ENCODE measurements around the gene KCNAB1.
"Not testable (repeated sequence)": the region's sequence is repeated elsewhere in the genome, so short reads cannot be mapped to it uniquely, and the experiment has no call there.

The KCNAB1 gene

DNA sequence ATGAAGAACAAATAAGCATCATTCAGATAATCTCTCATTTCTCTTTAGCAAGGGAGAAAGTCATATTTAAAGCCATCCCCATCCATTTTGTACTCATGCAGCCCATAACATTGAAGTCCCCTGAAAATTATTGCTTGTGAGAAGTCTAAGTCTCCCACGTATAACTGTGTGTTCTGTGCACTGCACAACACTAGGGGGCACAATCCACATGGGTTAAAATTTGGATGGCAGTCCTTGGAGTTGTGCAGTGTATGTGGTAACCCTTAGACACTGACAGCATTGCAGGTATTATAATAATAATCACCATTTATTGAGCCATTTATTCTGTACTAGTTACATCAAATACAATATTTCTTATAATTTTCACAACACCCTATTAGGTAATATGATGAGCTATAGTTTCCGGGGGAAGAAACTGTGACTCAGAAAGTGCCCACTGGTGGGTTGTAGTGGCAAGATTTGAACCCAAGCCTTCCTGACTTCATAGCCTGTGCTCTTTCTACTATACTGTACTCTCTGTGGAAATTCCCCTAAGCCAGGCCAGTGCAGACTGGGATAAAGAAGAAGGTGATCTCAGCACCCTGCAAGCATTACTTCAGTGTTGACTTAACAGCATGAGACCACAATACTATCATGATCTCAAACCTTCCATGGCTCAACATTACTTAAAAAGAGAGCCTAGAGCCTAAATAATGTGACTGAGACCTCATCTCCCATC is 15.7 kb downstream of the KCNAB1 start:
- no peak overlapping the region for H3K4me3 ChIP-seq (ENCODE audit: insufficient read depth, low read depth, low read length, poor library complexity, severe bottlenecking)
- no peaks in the 10 kb centered on the region for H3K4me1 ChIP-seq (ENCODE audit: control insufficient read depth, insufficient read depth, low read length, poor library complexity, severe bottlenecking)
- DNase-seq: no peak
- H3K9me3 ChIP-seq (ENCODE audit: control insufficient read depth, low read length): no peaks in the 10 kb centered on the region
- peaks cover 4% of the 10 kb centered on the region for H3K27me3 ChIP-seq (replicated peaks; ENCODE audit: control insufficient read depth, insufficient read depth, low read length, poor library complexity, severe bottlenecking)
- no peaks in the 10 kb centered on the region for H3K36me3 ChIP-seq (ENCODE audit: control insufficient read depth, insufficient read depth, low read length)
- H3K27ac ChIP-seq (ENCODE audit: insufficient read depth, low read length, poor library complexity, severe bottlenecking): no peak overlapping the region

DNA sequence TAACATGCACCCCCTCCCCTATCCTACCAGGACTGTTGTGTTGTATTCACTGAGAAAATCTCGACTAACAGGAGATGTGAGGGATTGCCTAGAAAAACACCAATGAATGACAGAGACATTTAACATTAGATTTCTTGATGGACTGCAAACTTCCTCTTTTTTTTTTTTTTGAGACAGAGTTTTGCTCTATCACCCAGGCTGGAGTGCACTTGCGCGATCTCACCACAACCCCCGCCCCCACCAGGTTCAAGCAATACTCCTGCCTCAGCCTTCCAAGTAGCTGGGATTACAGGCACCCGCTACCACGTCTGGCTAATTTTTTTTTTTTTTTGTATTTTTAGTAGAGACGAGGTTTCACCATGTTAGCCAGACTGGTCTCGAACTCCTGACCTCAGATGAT is 17.0 kb downstream of the KCNAB1 start:
- H3K36me3 ChIP-seq (ENCODE audit: control insufficient read depth, insufficient read depth, low read length); H3K4me1 ChIP-seq (ENCODE audit: control insufficient read depth, insufficient read depth, low read length, poor library complexity, severe bottlenecking); H3K9me3 ChIP-seq (ENCODE audit: control insufficient read depth, low read length); H3K27ac ChIP-seq (ENCODE audit: insufficient read depth, low read length, poor library complexity, severe bottlenecking); DNase-seq; H3K4me3 ChIP-seq (ENCODE audit: insufficient read depth, low read depth, low read length, poor library complexity, severe bottlenecking); H3K27me3 ChIP-seq (replicated peaks; ENCODE audit: control insufficient read depth, insufficient read depth, low read length, poor library complexity, severe bottlenecking): not testable (repeated sequence)

DNA sequence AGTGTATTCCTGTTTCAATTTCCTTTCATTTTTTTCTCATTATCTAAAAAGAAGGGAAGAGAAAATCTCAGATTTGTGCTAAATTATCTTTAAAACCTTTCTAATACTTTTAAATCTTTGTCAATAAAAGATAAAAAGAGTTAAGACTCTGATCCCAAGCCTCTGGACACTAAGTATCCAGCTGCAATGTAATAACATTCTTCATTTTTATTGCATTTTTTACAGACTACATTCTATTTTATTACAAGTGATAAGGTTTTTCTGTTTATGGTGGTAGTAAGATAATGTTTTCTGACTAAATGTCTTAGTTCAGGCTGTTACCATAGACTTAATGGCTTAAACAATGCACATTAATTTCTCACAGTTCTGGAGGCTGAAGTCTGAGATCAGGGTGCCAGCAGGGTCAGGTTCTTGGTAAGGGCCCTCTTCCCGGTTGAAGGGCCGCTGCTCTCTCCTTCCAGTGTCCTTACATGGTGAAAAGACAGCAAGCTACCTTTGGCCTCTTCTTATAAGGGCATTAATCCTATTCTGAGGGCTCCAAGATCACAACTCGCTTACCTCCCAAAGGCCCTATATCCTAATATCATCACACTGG is 19.7 kb downstream of the KCNAB1 start:
- no peaks in the 10 kb centered on the region for H3K36me3 ChIP-seq (ENCODE audit: control insufficient read depth, insufficient read depth, low read length)
- no peak for DNase-seq
- no peak overlapping the region for H3K4me3 ChIP-seq (ENCODE audit: insufficient read depth, low read depth, low read length, poor library complexity, severe bottlenecking)
- H3K27ac ChIP-seq (ENCODE audit: insufficient read depth, low read length, poor library complexity, severe bottlenecking): no peak overlapping the region
- H3K9me3 ChIP-seq (ENCODE audit: control insufficient read depth, low read length): no peaks in the 10 kb centered on the region
- H3K4me1 ChIP-seq (ENCODE audit: control insufficient read depth, insufficient read depth, low read length, poor library complexity, severe bottlenecking): no peaks in the 10 kb centered on the region
- peaks cover 4% of the 10 kb centered on the region for H3K27me3 ChIP-seq (replicated peaks; ENCODE audit: control insufficient read depth, insufficient read depth, low read length, poor library complexity, severe bottlenecking)

DNA sequence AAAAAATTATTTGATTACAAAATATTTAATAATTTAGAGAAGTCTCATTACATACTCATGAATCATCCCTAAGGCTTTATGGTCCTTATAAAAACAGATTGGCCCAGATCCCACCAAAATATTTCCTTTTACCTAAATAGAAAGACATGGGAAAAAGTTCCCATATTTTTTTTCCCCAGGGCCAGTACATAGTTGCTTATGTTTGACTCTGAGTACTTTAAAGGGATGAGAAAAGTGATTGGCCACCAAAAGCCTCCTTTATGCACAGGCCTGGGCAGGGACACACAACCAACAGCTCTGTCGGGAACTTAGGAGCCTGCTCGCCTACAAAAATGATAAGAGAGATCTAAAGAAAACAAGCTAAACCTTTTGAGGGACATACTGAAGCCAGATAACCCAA is 22.3 kb downstream of the KCNAB1 start:
- H3K9me3 ChIP-seq (ENCODE audit: control insufficient read depth, low read length): no peaks in the 10 kb centered on the region
- H3K36me3 ChIP-seq (ENCODE audit: control insufficient read depth, insufficient read depth, low read length): no peaks in the 10 kb centered on the region
- no peak for DNase-seq
- H3K27ac ChIP-seq (ENCODE audit: insufficient read depth, low read length, poor library complexity, severe bottlenecking): no peak overlapping the region
- no peaks in the 10 kb centered on the region for H3K4me1 ChIP-seq (ENCODE audit: control insufficient read depth, insufficient read depth, low read length, poor library complexity, severe bottlenecking)
- H3K4me3 ChIP-seq (ENCODE audit: insufficient read depth, low read depth, low read length, poor library complexity, severe bottlenecking): no peak overlapping the region
- H3K27me3 ChIP-seq (replicated peaks; ENCODE audit: control insufficient read depth, insufficient read depth, low read length, poor library complexity, severe bottlenecking): peaks cover 4% of the 10 kb centered on the region

DNA sequence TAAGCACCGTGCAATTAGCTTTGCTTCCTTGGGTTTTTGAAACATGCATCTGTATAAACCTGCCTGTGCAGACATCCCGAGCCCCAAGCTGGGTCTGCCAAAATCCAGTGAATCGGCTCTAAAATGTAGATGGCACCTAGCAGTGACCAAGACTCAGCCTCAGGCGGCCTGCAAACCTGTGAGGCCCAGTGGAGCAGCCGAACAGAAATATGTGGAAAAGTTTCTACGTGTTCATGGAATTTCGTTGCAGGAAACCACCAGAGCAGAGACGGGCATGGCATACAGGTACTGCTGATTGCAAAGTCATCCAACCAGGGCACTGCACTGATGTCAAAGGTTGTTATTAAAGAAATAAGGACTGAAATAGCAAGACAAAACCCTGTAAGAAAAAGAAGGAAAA is 22.8 kb downstream of the KCNAB1 start:
- Histone ChIP-seq H3K9me3 (ENCODE audit: control insufficient read depth, low read length) (no peaks in the 10 kb centered on the region), H3K36me3 (ENCODE audit: control insufficient read depth, insufficient read depth, low read length) (no peaks in the 10 kb centered on the region), H3K4me3 (ENCODE audit: insufficient read depth, low read depth, low read length, poor library complexity, severe bottlenecking) (no peak overlapping the region), H3K27ac (ENCODE audit: insufficient read depth, low read length, poor library complexity, severe bottlenecking) (no peak overlapping the region), H3K27me3 (replicated peaks; ENCODE audit: control insufficient read depth, insufficient read depth, low read length, poor library complexity, severe bottlenecking) (peaks cover 4% of the 10 kb centered on the region), H3K4me1 (ENCODE audit: control insufficient read depth, insufficient read depth, low read length, poor library complexity, severe bottlenecking) (no peaks in the 10 kb centered on the region)
- DNase-seq: no peak

DNA sequence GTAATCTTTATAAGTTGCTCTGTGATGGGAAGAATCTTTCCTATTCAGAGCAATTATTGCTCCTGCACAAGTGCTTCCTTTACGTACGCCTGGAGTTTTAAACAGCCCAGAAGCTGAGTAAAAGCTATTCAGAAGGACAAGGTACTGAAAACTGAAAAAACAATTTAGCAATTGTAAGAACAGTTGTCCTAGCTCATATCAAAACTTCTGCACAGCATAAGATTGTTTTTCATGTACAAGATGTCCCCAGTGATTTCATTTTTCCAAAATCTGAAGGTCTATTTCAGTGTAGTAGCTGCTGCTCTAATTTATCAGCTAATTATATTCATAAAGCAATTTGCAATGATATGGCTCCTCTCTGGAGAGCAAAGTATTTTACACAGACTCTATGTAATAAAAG is 23.7 kb downstream of the KCNAB1 start:
- Histone ChIP-seq H3K4me3 (ENCODE audit: insufficient read depth, low read depth, low read length, poor library complexity, severe bottlenecking) (no peak overlapping the region), H3K36me3 (ENCODE audit: control insufficient read depth, insufficient read depth, low read length) (no peaks in the 10 kb centered on the region), H3K27me3 (replicated peaks; ENCODE audit: control insufficient read depth, insufficient read depth, low read length, poor library complexity, severe bottlenecking) (peaks cover 4% of the 10 kb centered on the region), H3K9me3 (ENCODE audit: control insufficient read depth, low read length) (no peaks in the 10 kb centered on the region), H3K4me1 (ENCODE audit: control insufficient read depth, insufficient read depth, low read length, poor library complexity, severe bottlenecking) (no peaks in the 10 kb centered on the region), H3K27ac (ENCODE audit: insufficient read depth, low read length, poor library complexity, severe bottlenecking) (no peak overlapping the region)
- no peak for DNase-seq

DNA sequence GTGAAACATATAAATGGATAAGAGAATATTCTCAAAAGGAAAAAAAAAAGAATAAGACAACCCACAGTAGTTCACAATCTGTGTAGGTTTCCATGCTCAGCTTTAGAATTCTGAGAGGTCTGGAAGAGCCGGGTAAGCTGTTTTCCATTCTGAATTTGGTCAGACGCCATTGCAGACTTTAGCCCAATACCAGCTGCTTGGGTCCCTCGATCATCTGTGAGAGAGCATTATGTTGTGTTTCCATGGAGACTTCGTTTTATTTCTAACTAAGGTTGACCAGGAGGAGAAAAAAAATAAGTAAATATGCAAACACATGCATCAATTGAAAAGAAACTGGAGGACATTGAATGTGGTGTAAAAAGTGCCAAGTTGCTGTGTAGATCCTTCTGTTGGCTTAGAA is 25.5 kb downstream of the KCNAB1 start:
- Histone ChIP-seq H3K27ac (ENCODE audit: insufficient read depth, low read length, poor library complexity, severe bottlenecking) (no peak overlapping the region), H3K4me1 (ENCODE audit: control insufficient read depth, insufficient read depth, low read length, poor library complexity, severe bottlenecking) (no peaks in the 10 kb centered on the region), H3K27me3 (replicated peaks; ENCODE audit: control insufficient read depth, insufficient read depth, low read length, poor library complexity, severe bottlenecking) (no peaks in the 10 kb centered on the region), H3K4me3 (ENCODE audit: insufficient read depth, low read depth, low read length, poor library complexity, severe bottlenecking) (no peak overlapping the region), H3K9me3 (ENCODE audit: control insufficient read depth, low read length) (no peaks in the 10 kb centered on the region), H3K36me3 (ENCODE audit: control insufficient read depth, insufficient read depth, low read length) (no peaks in the 10 kb centered on the region)
- DNase-seq: no peak

DNA sequence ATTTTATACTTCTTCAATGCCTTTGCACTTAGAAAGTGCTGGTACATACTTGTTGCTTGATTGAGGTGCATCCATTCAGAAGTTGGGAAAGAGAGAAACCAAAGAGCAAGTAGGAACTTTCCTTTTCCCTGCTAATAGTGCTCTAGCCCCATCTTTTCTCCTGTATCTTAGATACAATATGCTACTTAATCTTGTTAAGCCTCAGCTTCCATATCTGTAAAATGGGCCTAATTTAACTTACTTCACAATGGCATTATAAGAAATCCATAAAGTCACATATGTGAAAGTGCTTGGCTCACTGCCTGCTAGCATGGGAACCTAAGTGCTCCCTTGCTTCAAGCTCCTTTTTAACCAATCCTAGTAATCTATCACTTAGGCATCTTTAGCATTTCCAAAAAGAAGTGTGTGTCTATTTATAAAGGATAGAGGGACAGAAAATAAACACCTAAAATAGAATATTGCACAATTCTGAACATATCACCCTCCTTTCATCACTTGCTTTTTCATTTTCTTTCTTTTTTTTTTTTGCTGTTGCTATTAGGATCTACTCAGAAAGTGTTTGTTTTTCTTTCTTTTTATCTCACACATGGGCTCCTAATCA is 28.1 kb downstream of the KCNAB1 start:
- Histone ChIP-seq H3K4me3 (ENCODE audit: insufficient read depth, low read depth, low read length, poor library complexity, severe bottlenecking) (no peak overlapping the region), H3K4me1 (ENCODE audit: control insufficient read depth, insufficient read depth, low read length, poor library complexity, severe bottlenecking) (no peaks in the 10 kb centered on the region), H3K27me3 (replicated peaks; ENCODE audit: control insufficient read depth, insufficient read depth, low read length, poor library complexity, severe bottlenecking) (no peaks in the 10 kb centered on the region), H3K27ac (ENCODE audit: insufficient read depth, low read length, poor library complexity, severe bottlenecking) (no peak overlapping the region), H3K9me3 (ENCODE audit: control insufficient read depth, low read length) (no peaks in the 10 kb centered on the region), H3K36me3 (ENCODE audit: control insufficient read depth, insufficient read depth, low read length) (no peaks in the 10 kb centered on the region)
- DNase-seq: no peak

DNA sequence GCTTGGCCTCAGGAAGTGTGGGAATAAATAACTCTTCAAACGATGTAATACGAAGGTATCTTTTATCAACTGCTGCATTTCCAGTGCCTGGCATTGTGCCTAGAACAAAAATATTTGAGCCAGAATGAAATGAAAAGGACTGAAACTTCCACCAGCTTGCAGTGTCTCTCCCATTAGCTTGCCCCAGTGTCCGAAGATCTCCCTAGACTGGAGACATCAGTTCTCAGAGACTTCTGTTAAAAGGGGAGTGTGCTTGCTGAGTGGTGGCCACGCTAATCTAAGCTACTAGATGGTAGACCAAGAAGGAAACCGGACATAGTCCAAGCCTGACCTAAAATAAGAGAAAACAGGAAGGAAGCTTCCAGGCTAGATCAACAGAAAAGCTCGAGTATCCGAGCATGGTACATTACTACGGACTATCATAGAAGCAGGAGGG is 28.6 kb downstream of the KCNAB1 start:
- H3K9me3 ChIP-seq (ENCODE audit: control insufficient read depth, low read length): no peaks in the 10 kb centered on the region
- H3K27me3 ChIP-seq (replicated peaks; ENCODE audit: control insufficient read depth, insufficient read depth, low read length, poor library complexity, severe bottlenecking): no peaks in the 10 kb centered on the region
- no peaks in the 10 kb centered on the region for H3K36me3 ChIP-seq (ENCODE audit: control insufficient read depth, insufficient read depth, low read length)
- DNase-seq: no peak
- no peaks in the 10 kb centered on the region for H3K4me1 ChIP-seq (ENCODE audit: control insufficient read depth, insufficient read depth, low read length, poor library complexity, severe bottlenecking)
- no peak overlapping the region for H3K4me3 ChIP-seq (ENCODE audit: insufficient read depth, low read depth, low read length, poor library complexity, severe bottlenecking)
- no peak overlapping the region for H3K27ac ChIP-seq (ENCODE audit: insufficient read depth, low read length, poor library complexity, severe bottlenecking)

DNA sequence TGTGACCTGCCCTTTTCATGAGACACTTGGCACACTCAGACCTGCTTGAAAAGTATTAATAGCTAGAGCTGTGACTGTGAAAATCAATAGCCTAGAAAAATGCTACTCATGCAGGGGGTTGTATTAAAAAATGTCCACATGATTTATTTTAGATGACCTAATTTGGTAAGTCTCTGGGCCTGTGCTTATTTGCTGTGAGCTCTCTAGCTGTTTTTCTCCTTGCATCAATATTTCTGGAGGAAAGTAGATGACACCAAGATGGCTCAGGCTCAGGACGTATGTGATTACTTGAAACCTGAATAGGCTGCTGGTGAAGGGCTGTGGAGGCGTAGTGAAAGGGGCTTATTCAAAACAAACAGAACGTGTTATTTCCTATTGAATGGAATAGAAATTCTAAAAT is 29.5 kb downstream of the KCNAB1 start:
- no peaks in the 10 kb centered on the region for H3K9me3 ChIP-seq (ENCODE audit: control insufficient read depth, low read length)
- H3K27ac ChIP-seq (ENCODE audit: insufficient read depth, low read length, poor library complexity, severe bottlenecking): no peak overlapping the region
- H3K27me3 ChIP-seq (replicated peaks; ENCODE audit: control insufficient read depth, insufficient read depth, low read length, poor library complexity, severe bottlenecking): no peaks in the 10 kb centered on the region
- H3K4me3 ChIP-seq (ENCODE audit: insufficient read depth, low read depth, low read length, poor library complexity, severe bottlenecking): no peak overlapping the region
- DNase-seq: no peak
- H3K36me3 ChIP-seq (ENCODE audit: control insufficient read depth, insufficient read depth, low read length): no peaks in the 10 kb centered on the region
- H3K4me1 ChIP-seq (ENCODE audit: control insufficient read depth, insufficient read depth, low read length, poor library complexity, severe bottlenecking): no peaks in the 10 kb centered on the region
